ENCODE measurements around the gene CNFN.

CNFN gene

GRCh38 chr19:42374826-42375376, 15.2 kb downstream of the CNFN start:
- TF ChIP-seq CTCF (IDR thresholded peaks at IDR 0.05; ENCODE audit: extremely low read depth, missing control alignments), result no peak
- DNase-seq (ENCODE audit: low spot score), result no peak

- TF ChIP-seq CTCF (IDR thresholded peaks at IDR 0.05; ENCODE audit: extremely low read depth, missing control alignments), result no peak
Observed at GRCh38 chr19:42370626-42371175, 19.4 kb downstream of the CNFN start.

GRCh38 chr19:42370068-42370520, 20.0 kb downstream of the CNFN start:
- no peak for DNase-seq (ENCODE audit: low spot score)
- no peak for TF ChIP-seq CTCF (IDR thresholded peaks at IDR 0.05; ENCODE audit: extremely low read depth, missing control alignments)

More at GRCh38 chr19:42370626-42371175, 19.4 kb downstream of the CNFN start:
- no peak for DNase-seq (ENCODE audit: low spot score)

GRCh38 chr19:42369433-42370067, 20.5 kb downstream of the CNFN start:
- TF ChIP-seq CTCF (IDR thresholded peaks at IDR 0.05; ENCODE audit: extremely low read depth, missing control alignments), result no peak
- no peak for DNase-seq (ENCODE audit: low spot score)

GRCh38 chr19:42368765-42369164, 21.3 kb downstream of the CNFN start:
- TF ChIP-seq CTCF (IDR thresholded peaks at IDR 0.05; ENCODE audit: extremely low read depth, missing control alignments), result no peak
- no peak for DNase-seq (ENCODE audit: low spot score)

GRCh38 chr19:42368360-42368759, 21.7 kb downstream of the CNFN start:
- no peak for TF ChIP-seq CTCF (IDR thresholded peaks at IDR 0.05; ENCODE audit: extremely low read depth, missing control alignments)
- DNase-seq (ENCODE audit: low spot score), result no peak

GRCh38 chr19:42367929-42368328, 22.2 kb downstream of the CNFN start:
- TF ChIP-seq CTCF (IDR thresholded peaks at IDR 0.05; ENCODE audit: extremely low read depth, missing control alignments), result no peak
- DNase-seq (ENCODE audit: low spot score), result no peak

Data from GM20000 (cell line).